HG03139 (cell line): ENCODE measurements around the gene CCZ1B.
A peak's percentile ranks its signal among the peaks of the same experiment; 100 is the strongest.
"Not testable (repeated sequence)": the region's sequence is repeated elsewhere in the genome, so short reads cannot be mapped to it uniquely, and the experiment has no call there.

ENCODE experiments used
- ATAC-seq: cut with Tn5 transposase; IDR thresholded peaks from one replicate; pipeline ENCODE4 v1.9.1; 2021; ENCODE audit not compliant: unreplicated experiment

Gene CCZ1B

DNA sequence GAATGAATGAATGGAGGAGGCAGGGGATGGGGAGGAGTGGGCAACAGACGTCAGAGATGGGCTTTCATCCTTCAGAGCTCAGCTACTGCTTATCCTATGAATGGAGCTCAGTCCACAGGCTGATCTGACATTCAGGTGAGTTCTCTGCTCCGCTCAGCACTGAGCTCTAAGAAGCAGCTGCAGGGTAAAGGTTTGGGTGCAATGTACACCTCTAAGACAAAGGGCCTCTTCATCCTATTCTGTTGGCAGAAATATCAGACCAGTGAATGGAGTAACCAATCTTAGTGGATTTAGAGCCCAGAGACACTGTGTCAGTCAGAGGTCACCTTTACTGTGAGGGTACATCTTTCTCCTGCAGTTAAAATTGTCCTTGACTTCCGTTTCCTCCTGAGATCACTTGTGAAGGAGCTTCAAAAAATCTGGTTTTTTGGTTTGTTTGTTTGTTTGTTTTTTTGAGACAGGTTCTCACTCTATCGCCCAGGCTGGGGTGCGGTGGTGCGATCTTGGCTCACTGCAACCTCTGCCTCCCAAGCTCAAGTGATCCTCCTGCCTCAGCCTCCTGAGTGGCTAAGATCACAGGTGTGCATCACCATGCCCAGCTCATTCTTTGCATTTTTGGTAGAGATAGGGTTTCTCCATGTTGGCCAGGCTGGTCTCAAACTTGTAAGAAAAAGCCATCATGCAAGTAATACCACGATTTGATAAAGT, 5.1 kb upstream of the CCZ1B start:
- no peak for ATAC-seq

DNA sequence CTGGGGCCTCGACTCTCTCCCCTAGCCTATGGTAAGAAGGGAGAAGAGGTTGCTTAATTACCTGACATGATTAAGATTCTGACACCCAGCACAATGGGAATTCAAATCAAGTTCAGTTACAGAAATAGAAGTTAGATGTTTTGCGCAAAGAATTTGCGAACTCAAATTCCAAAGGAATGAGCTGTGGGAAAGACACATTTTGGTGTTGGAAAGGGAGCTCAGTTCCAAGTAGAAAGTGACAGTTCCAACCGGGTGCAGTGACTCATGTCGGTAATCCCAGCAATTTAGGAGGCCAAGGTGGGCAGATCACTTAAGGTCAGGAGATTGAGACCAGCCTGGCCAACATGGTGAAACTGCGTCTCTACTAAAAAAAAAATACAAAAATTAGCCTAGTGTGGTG, 4.0 kb upstream of the CCZ1B start:
- not testable (repeated sequence) for ATAC-seq

DNA sequence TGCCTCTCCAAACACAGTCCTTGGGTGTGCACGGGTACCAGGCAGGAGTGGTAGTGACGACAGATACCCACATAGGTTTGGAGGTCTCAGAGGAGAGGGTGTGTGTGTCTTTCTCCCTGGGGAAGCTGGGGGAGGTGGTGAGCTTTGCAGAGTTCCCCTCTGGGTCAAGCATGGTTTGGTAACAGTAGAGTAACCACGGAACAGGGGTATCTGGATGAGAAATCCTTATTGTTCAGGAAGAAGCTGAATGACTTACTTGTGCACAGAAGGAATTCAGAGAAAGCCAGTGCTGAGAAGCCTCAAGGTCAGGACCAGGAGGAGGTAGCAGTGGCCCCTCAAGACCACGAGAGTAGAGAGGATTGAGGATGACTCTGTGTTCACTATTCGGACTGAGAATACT, 3.5 kb upstream of the CCZ1B start:
- not testable (repeated sequence) for ATAC-seq

DNA sequence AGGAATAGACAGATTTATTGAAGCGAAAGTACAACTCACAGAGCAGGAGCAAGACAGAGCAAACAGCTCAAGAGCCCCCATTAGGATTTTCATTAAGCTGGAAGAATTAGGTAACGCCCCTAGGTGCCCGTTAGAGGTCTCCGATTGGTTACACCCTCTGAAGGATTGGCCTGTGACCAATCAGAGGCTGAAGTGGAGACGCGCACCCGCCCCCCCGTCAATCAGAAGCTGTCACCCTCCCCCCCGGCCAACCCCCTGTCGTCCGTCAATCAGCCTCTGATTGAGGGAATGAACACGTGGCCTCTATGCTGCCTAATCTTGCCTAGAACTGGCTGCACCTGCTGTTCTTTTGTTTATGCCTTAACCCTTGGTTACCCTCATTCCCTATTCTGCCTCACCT, 1.1 kb upstream of the CCZ1B start:
- not testable (repeated sequence) for ATAC-seq

DNA sequence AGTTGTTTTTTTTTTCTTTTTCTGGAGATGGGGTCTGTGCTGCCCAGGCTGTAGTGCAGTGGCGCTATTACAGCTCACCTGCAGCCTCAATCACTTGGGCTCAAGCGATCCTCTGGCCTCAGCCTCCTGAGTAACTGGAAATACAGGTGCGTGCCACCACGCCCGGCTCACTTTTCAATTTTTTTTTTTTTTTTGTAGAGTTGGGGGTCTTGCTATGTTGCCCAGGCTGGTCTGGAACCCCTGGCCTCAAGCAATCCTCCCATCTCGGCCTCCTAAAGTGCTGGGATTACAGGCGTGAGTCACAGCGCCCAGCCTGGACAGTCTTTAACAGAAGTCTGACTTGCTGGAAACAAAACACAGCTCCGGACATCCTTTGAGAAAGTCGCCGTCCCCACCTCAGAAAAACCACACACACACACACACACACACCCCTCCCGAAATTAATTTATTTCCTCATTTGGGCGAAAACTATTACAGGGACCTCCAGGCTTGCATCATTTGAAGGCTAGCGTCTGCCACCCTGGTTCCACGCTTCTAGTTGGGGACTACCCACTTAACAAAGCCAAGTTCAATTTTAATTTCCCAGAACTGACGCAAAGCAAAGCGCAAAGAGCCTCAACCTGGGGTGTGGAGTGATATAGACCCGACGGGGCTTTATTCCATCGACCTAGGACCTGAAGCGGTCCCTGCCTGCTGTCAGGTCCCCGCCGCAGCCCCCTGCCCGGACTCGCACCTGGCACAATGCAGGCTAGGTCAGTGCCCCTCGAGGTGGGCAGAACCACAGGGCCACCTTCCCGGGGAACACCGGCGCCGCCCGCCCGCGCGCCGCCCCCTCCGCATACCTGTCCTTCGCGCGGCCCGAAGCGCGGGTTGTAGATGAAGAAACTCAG, 594 bp downstream of the CCZ1B start:
- ATAC-seq, result peak; percentile 28

DNA sequence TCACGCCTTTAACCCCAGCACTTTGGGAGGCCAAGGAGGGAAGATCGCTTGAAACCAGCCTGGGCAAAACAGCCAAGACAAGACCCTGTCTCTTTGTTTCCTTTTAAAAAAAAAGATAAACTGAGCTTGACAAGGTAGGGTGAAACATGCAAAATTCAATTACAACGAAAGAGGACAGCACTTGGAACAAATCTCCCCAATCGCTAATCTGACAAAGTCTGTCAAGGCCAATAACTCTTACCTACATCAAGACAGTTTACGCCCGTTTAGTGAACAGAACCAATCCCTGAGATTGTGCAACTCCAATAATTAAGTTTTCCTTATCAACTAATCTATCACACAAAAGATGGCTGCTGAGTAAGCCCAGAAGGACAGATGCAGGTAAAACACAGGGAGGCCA, 4.5 kb downstream of the CCZ1B start:
- not testable (repeated sequence) for ATAC-seq

DNA sequence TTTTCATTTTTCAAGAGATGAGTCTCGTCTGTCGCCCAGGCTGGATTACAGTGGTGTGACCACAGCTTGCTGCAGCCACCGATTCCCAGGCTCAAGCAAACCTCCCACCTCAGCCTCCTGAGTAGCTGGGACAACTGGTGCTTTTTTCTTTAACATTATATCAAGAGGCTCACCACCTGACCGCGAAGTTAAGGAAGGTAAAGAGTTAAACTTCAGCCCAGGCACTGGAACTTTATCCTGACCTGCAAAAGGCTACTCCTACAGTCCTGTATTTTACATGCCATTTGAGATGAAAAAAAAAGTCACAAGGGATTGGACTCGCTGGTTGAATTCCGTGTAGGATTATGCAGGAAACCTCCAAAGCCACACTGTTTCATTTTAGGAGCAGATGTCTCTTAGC, 10.6 kb downstream of the CCZ1B start:
- not testable (repeated sequence) for ATAC-seq

DNA sequence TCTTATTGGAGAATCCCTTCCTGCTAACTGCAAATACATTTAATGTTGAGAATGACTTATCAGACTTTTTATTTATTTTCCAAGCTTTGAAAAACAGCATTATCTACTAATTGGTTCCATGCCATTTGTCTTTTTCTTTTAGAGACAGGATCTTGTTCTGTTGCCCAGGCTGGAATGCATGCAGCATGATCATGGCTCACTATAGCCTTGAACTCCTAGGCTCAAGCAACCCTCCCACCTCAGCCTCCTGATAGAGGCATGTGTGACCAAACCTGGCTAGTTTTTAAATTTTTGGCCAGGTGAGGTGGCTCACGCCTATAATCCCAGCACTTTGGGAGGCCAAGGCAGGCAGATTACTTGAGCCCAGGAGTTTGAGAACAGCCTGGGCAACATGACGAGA, 13.1 kb downstream of the CCZ1B start:
- ATAC-seq, result not testable (repeated sequence)

DNA sequence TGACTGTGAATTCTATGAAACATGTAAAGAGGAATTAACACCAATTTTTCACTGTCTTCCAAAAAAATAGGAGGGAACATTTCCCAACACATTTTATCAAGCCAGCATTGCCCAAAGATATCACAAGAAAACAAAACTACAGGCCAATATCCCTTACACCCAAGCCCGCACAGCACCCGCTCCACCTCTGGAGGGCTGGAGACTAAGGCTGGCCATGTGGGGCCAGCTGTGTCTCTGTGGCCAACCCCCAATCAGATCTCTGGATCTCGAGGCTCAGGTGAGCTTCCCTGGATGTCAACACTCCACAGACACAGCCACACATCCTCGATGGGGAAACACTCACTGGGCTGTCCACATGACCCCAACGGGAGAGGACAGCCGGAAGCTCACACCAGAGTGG, 18.1 kb downstream of the CCZ1B start:
- not testable (repeated sequence) for ATAC-seq

DNA sequence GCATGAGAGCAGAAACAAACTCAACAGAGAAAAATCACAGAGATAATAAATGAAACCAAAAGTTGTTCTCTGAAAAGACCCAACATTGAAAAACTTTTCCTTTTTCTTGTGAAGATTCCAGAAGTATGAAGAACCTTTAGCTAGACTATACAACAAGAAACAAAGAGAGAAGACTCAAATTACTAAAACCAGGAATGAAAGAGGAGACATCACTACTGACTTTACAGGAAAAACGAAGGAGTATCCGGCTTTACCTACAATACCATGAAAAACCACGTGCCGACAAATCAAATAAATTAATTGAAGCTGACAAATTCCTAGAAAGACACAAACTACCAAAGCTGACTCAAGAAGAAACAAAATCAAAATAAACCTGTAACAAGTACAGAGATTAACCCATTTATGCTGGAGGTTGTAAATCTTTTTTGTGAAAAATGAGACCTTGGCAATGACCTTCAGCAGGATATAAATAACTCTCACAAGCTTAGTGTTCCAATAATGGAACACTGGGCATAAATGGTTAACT, 18.6 kb downstream of the CCZ1B start:
- ATAC-seq, result not testable (repeated sequence)

DNA sequence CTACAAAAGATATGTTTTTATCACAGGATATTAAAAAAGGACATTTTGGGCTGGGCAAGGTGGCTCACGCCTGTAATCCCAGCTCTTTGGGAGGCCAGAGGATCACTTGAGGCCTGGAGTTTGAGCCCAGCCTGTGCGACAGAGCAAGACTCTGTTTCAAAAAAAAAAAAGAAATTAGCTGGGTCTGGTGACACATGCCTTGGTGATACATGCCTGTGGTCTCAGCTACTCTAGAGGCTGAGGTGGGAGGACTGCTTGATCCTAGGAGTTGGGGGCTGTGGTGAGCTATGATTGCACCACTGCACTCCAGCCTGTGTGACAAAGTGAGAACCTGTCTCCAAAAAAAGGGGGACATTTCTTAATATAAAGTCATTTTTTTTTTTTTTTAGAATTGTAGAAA, 25.7 kb downstream of the CCZ1B start:
- not testable (repeated sequence) for ATAC-seq

DNA sequence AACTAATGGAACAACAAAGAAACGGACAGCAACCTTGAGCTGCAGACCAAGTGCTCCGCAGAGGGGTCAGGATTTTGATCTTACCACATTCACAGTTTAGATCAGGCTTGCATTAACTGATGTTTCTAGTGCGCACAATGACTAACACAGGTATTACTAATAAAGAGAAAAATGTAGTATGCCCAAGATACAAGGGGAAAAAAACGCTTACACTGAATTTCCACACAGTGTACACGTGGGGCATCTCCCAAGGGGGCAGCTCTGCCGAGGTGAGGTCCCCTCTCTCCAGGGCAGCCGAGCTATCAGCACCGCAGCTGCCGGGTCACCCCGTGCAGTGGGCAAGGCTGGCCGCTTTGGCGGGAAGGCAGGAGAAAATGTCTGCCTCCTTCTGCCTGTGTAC, 26.2 kb downstream of the CCZ1B start:
- ATAC-seq, result not testable (repeated sequence)

DNA sequence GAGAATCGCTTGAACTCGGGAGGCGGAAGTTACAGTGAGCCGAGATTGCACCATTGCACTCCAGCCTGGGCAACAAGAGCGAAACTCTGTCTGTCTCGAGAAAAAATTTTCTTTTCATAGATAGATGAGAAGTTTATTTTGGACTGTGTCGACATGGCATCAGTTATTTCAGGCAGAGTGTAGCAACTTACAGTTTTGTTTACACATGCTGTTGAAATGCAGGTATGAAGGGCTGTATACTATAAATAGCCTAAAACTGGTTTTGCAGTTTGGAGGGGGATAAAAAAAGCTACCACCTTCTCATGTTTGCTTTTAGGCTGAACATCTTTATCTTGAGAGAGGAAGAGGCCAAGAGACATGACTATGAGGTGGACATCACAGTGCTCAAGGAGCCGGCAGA, 28.0 kb downstream of the CCZ1B start:
- ATAC-seq, result not testable (repeated sequence)

DNA sequence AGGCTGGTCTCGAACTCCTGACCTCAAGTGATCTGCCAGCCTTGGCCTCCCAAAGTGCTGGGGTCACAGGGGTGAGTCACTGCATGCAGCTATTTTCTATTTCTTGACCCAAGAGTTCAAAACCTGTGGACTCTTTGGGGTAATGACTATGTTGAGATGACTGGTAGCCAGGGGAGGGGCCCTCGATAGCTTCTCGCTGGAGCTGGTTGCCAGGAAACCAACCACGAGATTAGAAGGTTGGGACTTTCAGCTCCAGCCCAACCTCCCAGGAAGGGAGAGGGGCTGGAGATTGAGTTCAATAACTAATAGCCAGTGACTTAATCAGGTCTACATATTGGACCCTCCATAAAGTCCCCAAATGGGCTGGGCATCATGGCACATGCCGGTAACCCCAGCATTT, 28.9 kb downstream of the CCZ1B start:
- not testable (repeated sequence) for ATAC-seq

DNA sequence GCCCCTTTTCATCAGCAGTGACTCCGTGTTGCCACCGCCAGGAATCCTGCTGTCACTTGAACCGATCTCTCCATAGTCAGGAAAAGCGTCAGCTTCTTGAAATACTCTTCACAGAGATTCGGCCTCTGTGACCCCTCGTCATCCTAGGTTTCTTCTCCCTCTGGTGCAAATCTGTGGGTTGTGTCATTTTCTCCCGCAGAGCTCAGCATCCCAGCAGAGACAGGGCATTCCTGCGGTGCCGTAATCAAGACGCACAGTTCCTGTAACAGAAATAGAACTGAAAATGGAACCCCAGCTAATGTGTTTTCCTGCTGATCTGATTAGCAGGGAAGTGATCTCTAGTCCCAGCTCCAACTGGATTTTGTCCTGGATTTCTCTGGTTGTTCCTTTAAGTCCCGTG, 31.8 kb downstream of the CCZ1B start:
- ATAC-seq, result not testable (repeated sequence)

DNA sequence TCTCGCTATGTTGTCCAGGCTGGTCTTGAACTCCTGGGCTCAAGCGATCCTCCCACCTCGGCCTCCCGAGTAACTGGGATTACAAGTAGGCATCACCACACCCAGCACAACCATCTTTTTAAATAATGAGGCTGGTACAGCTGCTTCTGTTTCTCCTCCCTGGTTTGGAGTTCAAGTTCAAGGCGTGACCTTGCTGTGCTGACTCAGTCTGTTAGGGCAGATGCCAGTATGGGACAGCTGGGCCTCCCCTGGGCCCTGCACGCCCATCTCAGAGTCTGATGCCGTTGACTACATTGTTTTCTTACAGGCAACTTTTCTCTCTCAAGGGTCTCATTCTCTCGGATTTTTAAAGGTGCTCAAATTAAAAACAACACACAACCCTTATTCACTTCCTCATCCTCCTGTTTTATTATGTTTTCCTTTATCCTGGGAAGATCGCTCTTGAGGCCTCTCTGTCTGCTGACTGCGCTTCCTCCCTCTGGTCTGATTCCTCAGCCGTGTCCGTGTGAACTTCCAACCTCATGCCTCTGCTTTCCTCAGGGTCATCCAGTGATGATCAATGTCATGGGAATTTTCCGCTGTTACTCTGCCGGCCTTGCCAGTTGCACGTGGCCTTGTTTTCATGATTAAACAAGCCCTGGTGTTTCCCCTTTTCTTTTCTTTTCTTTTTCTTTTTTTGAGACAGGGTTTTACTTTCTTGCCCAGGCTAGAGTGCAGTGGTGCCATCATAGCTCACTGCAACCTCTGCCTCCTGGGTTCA, 33.8 kb downstream of the CCZ1B start:
- not testable (repeated sequence) for ATAC-seq

DNA sequence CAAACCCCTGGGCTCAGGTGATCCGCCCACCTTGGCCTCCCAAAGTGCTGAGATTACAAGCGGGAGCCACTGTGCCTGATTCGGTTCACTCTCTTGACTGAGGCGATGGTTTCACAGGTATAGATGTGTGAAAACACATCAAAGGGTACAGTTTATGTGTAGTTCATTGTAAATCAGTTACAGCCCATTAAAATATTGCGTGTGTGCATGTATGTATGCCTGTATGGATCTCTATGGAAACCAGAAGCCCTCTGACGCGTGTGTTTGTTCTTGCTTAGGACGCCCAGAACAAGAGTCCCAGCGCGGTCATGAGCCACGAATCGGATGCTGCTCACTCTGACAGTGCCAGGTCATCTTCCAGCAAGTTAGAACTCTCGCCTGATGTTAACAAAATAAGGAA, 36.7 kb downstream of the CCZ1B start:
- ATAC-seq, result not testable (repeated sequence)

DNA sequence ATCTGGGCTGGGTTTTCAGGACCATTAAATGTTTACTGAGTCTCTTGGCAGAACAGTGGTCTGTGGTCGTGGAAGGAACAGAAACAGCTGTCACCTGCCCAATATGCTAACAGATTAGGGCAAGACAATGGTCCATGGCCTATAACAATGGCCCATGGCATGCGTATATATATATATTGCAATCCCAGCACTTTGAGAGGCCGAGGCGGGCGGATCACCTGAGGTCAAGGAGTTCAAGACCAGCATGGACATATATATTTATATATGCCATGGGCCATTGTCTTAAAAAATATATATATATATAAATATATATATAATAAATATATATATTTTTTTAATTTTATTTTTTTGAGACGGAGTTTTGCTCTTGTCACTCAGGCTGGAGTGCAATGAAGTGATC, 44.5 kb downstream of the CCZ1B start:
- not testable (repeated sequence) for ATAC-seq

DNA sequence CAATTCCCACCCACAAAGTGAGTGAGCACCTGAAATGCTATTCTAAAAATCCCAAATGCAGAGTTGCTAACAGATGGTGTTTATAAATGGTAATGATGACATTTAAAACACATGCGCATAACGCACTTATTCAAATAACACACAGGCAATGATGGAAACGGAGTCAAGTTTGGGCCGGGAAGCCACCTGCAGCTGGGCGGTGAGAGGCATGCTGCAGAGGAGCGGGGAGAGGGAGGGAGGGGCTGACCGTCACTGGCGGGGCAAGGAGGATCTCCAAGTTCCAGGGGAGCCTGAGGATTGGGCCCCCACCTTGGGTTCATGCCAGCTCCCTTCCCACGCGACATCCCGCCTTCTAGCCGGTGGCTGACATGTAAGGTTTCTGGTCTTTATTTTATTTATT, 64.9 kb downstream of the CCZ1B start:
- not testable (repeated sequence) for ATAC-seq

DNA sequence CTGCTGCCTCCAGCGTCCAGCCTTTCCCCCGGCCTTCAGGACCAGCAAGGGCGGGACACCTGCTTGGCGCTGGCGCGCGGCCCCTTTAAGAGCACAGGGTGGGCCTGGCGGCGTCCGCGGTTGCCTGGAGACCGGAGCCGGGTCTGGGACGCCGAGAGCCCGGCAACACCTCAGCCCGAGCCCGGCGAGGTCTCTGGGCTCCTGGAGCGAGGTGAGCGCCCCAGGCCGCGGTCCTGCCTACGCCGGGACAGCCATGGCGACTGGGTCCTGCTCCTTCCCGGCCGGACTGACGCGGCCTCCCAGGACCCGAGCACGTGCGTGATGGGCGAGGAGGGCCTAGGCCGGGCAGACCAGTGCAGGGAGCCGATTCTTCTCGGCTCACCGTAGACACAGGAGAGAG, 72.1 kb downstream of the CCZ1B start, which contains the start of gene RSPH10B2:
Gene RSPH10B2 (plus strand): TSS at position 140 of the 400 bp plus-strand sequence. CDS start 3,575 bp downstream, outside the sequence.
- not testable (repeated sequence) for ATAC-seq

DNA sequence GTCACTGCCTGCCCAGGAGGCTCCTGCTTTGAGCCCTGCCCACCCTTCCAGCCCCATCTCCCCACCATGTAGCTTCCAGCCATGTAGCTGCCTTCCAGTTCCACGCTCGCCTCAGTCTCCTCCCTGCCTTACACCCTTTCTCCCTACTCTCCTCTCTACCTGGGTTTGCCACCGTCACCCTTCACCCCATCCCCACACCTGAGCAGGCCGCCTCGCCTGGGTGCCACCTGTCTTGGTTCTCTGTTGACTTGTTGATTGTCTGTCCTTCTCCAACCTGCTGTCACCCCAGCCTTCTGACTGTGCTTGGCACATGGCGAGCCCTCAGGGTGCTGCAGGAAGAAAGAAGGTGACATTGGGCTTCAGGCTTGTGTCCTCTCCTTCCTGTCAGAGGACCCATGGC, 75.9 kb downstream of the CCZ1B start:
- not testable (repeated sequence) for ATAC-seq
